Activated naive CD8-positive, alpha-beta T cell treated with anti-CD3 and anti-CD28 coated beads, Interleukin-2, amount 50 U/mL, for 16 hours (primary cell): Measurements from ENCODE around the gene GCSAM.
"Not testable (repeated sequence)": the region's sequence is repeated elsewhere in the genome, so short reads cannot be mapped to it uniquely, and the experiment has no call there.

Experiments used
- DNase-seq: peaks from one replicate; pipeline ENCODE4 v3.0.0-alpha.2; 2020; ENCODE audit warnings: low read depth, low spot score

Gene GCSAM

DNA sequence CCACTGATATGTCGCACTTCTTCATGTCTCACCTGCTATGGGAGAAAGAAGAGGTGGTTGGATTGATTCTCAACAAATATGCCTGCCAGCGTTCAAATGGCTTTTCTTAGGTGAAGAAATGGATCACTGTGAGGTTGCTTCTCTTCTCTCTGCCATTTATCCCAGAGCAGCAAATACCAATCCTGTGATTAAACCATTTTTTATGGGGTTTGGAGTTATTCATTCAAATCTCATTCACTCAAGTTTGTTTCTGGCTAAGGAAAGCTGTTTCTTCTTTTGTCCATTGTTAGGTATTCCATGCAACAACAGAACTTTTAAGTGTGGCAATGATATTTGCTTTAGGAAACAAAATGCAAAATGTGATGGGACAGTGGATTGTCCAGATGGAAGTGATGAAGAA is 59.0 kb downstream of the GCSAM start:
- no peak for DNase-seq

DNA sequence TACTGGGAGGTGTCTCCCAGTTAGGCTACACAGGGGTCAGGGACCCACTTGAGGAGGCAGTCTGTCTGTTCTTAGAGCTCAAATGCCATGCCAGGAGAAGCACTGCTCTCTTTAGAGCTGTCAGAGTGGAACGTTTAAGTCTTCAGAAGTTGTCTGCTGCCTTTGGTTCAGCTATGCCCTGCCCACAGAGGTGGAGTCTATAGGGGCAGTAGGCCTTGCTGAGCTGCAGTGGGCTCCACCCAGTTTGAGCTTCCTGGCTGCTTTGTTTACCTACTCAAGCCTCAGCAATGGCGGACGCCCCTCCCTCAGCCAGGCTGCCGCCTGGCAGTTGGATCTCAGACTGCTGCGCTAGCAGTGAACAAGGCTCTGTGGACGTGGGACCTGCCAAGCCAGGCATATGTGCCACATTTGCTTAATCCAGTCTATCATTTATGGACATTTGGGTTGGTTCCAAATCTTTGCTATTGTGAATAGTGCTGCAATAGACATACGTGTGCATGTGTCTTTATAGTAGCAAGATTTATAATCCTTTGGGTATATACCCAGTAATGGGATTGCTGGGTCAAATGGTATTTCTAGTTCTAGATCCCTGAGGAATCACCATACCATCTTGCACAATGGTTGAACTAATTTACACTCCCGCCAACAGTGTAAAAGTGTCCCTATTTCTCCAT is 60.5 kb downstream of the GCSAM start:
- not testable (repeated sequence) for DNase-seq
